Ovary (tissue), 3 donors: Measurements from ENCODE around the gene ZNF213.

Experiments used
- CTCF ChIP-seq, 3 donors: fragments of 450-650 bp in 2 of 3; fragments of 200-600 bp in 1 of 3; IDR thresholded peaks; one replicate each; pipeline versions ENCODE4 v1.5.1 to v1.8.0; 2016 to 2022; ENCODE audit warnings: antibody characterized with exemption in 3 of 3, mild to moderate bottlenecking in 1 of 3
- EP300 ChIP-seq: sonication (generic); formaldehyde crosslinking; IDR thresholded peaks from one replicate; pipeline ENCODE4 v1.6.1; 2017; ENCODE audit warnings: antibody characterized with exemption
- donor health status: DM: no; HTN: no; CAD: no.

DNA sequence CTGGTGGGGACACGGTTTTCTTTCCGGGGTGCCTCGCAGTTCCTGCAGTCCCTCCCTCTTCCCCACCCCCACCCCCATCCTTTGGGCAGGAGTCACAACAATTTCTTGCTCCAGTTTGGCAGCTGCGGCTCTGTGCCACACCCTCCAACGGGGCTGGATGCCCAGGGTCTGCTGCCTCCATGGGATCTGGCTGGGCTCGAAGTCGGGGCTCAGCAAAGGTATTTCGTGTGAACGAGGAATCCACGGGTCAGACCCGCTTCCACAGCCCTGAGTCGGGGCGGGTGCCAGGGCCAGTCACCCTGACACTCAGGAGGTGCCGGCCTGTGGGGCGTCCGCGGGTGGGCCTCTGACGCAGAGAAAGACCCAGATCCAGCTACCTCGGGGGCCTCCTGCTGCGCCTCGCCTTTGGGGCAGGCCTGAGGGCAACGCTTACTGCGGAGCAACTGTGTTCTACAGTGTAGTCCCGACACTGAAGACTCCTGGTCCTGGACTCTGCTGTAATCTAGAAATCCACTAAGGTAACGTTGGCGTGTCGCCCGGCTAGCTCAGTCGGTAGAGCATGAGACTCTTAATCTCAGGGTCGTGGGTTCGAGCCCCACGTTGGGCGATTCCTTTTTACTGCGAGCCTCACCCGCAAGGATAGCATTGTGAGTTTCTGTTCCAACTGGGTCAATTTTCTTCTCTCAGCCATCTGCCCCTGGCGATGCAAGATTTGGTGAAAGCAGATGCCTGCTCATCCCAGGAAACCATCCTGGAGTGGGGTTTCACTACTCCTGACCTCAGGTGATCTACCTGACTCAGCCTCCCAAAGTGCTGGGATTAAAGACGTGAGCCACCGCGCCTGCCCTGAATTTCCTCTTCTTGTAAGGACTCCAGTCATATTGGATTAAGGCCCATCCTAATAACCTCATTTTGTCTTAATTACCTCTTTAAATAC, 40.6 kb downstream of the ZNF213 start:
- TF ChIP-seq CTCF (IDR thresholded peaks at IDR 0.05), result no peak
- TF ChIP-seq EP300, result no peak
